GM12873 (cell line): ENCODE data around the gene AKIP1.

Source experiments
- CTCF ChIP-seq: IDR thresholded peaks from 2 replicates; pipeline ENCODE4 v1.5.1; 2012; ENCODE audit warnings: low read depth, mild to moderate bottlenecking, moderate library complexity, low read length, control low read depth; ENCODE audit not compliant: insufficient read depth; ENCODE audit errors: missing control alignments

The AKIP1 gene

GRCh38 chr11:8907116-8907515, 3.9 kb upstream of the AKIP1 start:
- TF ChIP-seq CTCF: no peak

GRCh38 chr11:8908099-8908498, 2.9 kb upstream of the AKIP1 start:
- TF ChIP-seq CTCF: no peak

GRCh38 chr11:8910649-8911026, 351 bp upstream of the AKIP1 start:
- no peak for TF ChIP-seq CTCF

- TF ChIP-seq CTCF: peak; percentile 75
Observed at GRCh38 chr11:8913961-8914660, 3.1 kb downstream of the AKIP1 start.

- no peak for TF ChIP-seq CTCF
Observed at GRCh38 chr11:8914661-8915018, 3.7 kb downstream of the AKIP1 start.

- TF ChIP-seq CTCF: no peak
Observed at GRCh38 chr11:8917157-8917825, 6.3 kb downstream of the AKIP1 start.

GRCh38 chr11:8922691-8923090, 11.7 kb downstream of the AKIP1 start:
- TF ChIP-seq CTCF: no peak
